GM19438 (cell line): ENCODE measurements around the gene MX2.
"Not testable (repeated sequence)": the region's sequence is repeated elsewhere in the genome, so short reads cannot be mapped to it uniquely, and the experiment has no call there.

Experiments
- ATAC-seq: cut with Tn5 transposase; IDR thresholded peaks from one replicate; pipeline ENCODE4 v1.9.1; 2021; ENCODE audit warnings: low read depth; ENCODE audit not compliant: unreplicated experiment

The MX2 gene, protein sequence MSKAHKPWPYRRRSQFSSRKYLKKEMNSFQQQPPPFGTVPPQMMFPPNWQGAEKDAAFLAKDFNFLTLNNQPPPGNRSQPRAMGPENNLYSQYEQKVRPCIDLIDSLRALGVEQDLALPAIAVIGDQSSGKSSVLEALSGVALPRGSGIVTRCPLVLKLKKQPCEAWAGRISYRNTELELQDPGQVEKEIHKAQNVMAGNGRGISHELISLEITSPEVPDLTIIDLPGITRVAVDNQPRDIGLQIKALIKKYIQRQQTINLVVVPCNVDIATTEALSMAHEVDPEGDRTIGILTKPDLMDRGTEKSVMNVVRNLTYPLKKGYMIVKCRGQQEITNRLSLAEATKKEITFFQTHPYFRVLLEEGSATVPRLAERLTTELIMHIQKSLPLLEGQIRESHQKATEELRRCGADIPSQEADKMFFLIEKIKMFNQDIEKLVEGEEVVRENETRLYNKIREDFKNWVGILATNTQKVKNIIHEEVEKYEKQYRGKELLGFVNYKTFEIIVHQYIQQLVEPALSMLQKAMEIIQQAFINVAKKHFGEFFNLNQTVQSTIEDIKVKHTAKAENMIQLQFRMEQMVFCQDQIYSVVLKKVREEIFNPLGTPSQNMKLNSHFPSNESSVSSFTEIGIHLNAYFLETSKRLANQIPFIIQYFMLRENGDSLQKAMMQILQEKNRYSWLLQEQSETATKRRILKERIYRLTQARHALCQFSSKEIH

DNA sequence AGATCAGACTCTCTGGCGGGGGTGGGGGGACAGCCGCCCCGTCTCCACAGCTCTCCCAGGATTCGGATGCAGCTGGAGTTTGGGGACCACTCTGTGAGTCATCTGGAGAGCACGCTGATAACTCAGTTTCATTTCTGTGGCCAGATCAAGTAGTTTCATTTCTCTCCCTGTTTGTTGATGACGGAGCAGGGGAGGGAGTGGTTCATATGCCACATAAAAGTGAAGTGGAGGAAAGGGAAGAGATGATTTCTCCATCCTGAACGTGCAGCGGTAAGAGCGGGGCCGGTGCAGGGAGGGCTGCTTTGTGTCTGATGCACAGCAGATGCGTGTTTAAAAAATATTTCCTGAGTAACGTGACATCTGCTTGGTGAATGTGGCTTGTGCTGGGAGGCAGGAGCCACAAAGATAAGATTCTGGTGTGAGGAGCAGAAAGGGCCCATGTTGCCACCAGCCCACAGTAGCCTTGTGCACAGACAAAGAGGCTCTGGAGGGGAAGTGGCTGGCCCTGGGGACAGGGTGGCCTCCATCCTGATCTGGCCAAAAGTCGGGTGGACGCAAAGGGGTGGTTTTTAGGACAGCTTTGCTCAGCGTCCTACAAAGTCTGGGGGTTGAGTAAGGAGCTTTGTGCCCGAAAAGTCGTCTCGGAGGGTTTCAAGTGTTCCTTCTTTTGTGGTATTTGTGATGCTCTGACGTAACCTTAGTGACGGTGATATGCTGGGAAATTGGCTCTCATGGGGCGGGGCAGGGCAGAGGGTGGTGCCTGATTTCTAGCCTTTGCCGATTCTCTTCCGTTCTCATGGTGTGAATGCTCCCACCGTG, at the start of gene MX2:
Gene MX2, plus strand, starts transcription at position 242 of the 819 bp plus-strand sequence. CDS start 14,880 bp downstream, outside the sequence.
- ATAC-seq = peak; percentile 51

DNA sequence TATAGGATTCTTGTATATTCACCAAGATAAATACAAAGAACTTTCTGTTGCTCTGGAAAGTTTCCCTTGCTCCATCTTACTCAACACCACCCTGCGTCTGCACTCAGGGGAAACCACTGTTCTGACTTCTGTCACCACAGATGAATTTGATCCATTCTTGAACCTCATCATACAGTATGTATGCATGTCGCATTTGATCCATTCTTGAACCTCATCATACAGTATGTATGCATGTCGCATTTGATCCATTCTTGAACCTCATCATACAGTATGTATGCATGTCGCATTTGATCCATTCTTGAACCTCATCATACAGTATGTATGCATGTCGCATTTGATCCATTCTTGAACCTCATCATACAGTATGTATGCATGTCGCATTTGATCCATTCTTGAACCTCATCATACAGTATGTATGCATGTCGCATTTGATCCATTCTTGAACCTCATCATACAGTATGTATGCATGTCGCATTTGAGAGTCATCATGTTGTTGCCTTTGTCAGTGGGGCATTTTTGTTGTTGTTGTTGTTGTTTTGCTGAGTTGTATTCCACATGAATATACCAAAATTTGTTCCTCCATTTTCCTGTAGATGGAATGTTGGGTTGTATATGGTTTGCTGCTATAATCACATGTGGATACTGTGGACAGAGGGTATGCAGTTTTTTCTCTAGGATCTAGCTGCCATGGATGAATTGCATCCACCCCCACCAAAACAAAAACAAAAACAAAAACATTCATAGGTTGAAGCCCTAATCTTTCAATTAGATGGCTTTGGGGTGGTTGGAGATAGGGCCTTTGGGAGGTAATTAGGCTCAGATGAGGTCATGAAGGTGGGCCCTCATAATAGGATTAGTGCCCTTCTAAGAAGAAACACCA, 48.3 kb upstream of the MX2 start:
- ATAC-seq = not testable (repeated sequence)

- no peak for ATAC-seq
These were observed 46.1 kb upstream of the MX2 start for GRCh38 chr21:41315726-41316125.

DNA sequence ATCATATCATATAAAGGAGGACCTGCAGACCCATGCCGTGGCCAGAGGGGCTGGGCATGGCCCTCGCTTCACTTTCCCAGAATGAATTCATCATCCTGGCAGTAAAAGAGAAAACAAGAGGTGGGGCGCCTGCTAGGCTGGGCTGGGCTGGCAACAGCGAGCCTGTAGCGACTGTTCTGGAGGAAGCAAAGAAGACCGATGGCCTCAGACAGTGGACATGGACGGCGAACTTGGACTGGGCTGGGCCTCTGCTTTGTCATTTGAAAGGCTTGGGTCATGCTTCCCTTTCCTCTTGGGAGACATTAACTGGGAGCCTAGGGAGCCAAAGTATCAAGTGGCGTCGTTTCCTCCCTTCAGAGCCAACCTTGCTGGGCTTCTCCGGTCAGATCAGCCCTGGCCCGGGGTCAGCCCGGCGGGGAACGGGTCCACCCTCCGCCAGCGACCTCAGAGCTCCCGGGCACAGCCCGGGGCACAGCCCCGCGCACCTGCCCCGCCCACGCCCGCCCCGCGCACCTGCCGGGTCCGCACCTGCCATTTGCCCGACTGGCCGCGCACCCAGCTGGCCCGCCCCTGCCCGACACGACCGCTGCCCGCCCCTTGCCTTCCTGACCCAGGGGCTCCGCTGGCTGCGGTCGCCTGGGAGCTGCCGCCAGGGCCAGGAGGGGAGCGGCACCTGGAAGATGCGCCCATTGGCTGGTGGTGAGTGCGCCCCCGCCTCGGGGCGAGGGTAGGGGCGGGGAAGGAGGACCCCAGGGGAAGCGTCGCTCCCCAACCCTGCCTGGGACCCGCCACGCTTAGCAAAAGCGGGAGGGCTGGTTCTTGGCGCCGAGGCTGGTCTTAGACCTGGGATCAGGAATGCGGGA, 45.4 kb upstream of the MX2 start, which contains the start of gene FAM3B:
Gene FAM3B, plus strand, starts transcription at position 602 of the 863 bp plus-strand sequence. Its CDS starts 79 bp downstream, at position 681.
- ATAC-seq = no peak

DNA sequence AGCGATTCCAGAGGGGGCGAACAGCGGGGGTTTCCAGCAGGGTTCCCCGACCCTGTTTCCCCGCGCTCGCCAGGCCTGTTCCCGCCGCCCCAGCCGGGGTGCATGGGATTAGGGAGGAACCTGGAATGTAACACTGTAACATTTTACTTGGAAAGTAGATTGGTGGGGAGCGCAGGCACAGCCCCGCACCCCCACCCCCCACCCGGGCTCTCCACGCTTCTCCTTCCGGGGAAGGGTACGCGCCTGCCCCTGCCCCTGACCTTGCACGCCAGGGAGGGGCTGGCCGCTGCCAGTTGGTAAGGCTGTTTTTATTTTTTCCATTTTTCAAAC, 44.8 kb upstream of the MX2 start:
- no peak for ATAC-seq

DNA sequence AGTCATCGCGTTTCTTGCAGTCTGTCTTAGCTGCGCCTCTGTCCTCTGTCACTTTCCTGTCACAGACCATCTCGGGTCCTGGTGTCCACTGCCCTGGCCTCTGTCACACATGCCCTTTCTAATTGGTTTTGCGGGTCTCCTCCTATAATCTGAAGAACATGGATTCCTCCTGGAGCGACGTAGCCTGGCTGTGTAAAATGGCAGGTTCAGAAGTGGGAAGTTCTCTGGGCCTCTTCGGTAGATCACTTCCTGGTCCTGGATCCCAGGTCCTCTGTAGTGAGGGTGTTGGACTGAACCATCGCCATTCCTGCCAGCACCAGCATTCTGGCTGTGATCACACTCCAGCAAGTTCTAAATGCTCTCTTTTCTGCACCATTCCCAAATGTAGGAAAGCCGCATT, 44.4 kb upstream of the MX2 start:
- ATAC-seq = no peak

DNA sequence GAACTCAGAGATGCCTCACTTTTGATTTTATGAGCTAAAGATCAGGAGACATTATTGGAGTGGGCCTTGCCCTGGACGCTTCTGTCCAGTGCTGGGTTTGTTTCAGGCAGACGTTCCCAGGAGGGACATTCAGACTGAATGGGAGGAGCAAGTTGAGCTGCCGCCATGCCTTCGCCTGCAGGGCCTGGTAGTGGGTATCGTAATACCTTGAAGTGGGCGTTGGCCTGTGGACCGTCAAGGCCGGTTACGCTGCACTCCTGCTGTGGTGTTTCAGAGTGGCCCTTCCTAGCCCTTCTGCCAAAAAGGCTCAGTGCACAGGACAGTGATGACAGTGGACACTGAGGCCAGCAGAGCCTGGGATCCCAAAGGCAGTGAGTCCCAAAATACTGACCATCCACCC, 43.6 kb upstream of the MX2 start:
- no peak for ATAC-seq

DNA sequence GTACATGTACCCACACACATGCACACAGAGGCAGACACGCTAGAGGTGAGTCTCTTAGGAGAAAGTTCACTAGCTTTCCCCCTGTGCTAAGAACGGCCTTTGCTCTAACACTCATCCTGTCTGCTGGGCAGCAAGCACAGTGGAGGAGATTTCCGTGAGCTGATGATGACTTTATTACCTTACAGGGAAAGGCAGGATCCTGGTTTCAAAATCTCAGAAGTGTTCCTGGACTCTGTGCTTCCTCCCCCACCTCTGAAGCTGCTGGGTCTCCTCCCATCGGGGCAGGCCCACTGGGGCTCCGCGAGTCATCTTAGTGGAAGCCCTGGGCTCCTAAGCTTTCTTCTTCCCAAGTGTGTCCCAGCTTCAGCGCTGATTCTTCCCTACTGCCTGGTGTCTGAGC, 42.6 kb upstream of the MX2 start:
- no peak for ATAC-seq

DNA sequence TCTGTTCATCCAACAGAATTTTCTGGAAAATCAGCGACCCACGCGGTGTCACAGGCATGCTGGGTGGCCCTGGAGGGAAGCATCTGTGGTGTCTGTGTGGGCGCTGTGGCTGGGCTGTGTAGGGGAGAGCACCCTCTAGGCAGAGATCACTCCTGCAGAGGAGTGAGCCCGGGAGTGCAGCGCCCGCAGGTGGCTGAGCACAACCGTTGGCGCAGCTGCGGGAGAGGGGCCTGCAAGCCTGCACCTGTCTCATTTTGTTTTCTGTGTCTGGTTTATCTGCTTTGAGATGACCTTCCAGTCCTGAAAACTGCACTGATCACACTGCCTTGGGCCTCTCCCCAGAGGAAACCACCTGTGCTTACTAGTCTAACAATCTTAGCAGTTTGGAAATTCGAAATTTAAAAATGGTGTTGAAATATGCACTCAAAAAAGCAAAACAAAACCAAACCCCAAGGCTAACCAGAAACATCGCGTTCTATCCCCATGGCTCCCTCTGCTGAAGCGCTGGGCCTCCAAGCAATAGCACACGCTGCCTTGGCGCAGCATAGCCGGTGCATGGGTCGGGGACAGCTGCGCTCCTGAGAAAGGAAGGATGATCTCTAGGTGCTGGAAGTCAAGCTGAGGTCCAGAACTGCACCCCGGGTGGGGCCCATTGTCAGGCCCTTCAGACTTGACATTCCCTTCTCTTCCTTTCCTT, 40.5 kb upstream of the MX2 start:
- no peak for ATAC-seq

DNA sequence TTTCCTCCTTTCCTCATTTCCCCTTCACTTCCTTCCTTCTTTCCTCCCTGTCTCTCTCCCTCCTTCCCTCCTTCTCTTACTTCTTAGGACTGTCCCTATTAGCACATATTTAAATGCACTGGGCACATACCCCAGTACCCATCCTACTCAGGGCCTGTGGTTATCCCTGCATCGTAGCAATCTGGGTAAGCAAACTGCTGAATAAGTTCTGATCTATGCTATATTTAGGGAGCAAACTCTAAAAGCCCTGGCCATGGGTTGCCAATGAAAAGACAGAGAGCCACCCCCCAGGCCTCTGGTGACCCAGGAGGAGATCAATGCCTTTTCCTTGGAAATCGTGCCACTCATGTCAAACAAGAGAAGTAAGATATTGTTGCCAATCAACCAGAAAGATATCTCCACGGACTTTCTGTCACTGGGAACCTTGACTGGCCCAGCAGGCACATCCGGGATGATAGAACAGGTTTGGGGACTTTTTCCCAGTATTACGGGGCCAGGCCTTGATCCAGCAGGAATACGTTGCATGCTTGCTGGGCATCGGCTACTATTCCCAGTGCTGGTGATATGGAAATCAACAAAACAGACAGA, 39.8 kb upstream of the MX2 start:
- ATAC-seq = no peak

- ATAC-seq = no peak
These were observed 39.1 kb upstream of the MX2 start for GRCh38 chr21:41322496-41323382.

DNA sequence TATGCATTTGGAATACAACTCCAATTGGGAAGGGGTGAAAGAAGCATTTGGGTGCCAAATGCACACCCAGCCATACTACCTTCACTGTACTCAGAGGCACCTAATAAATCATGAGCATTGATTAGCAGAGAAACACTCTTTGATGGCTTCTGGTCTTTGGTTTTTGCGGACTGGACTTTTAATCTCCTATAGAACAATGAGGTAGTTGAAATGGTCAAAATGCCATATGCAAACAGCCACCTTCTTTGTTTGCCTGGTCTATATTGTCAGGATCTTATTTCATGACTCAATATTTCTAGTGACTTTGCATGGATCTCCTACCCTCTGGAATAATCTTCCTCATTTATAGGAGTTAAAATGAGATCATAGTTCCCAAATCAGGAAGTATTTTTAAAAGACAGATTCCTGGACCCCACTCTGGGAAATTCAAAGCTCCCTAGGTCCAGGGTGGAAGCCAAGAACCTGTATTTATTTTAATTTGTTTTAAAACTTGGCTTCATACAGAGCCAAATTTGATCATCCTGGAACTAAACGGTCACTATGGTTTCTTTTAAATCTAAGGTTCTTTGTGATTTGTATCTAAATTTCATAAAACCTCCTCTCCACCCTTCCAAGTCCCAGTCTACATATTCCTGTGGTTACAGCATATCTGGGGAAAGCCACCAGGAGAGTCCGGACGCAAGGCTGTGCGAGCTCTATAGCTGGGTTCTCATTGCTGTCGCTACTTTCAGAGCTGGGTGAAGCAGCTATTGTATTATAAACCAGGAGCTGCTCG, 36.5 kb upstream of the MX2 start:
- ATAC-seq = no peak

- no peak for ATAC-seq
These were observed 35.3 kb upstream of the MX2 start for GRCh38 chr21:41326414-41327080.

- ATAC-seq = no peak
These were observed 34.1 kb upstream of the MX2 start for GRCh38 chr21:41327753-41328152.

GRCh38 chr21:41328660-41329607, 32.9 kb upstream of the MX2 start:
- no peak for ATAC-seq
